SK-N-SH (cell line): ENCODE results near the gene CEP290. TPM values are rescaled to one million over a fixed set of nuclear protein-coding genes. Genes with fewer than 3 reads are reported as not detected.
"Not testable (repeated sequence)": the region's sequence is repeated elsewhere in the genome, so short reads cannot be mapped to it uniquely, and the experiment has no call there.

Experiments used
- CTCF ChIA-PET: fragments of 300-600, 350-600 bp; formaldehyde crosslinking; extraction: SDS; loops from one replicate; lab custom pipeline; 2021; lab: Yijun Ruan, JAX
- POLR2A ChIA-PET: fragments of 350-600 bp; sonication (Branson Sonifier 250); formaldehyde crosslinking; extraction: SDS; loops from one replicate; lab custom pipeline; 2020; ENCODE audit warnings: antibody characterized with exemption, inconsistent platforms; lab: Yijun Ruan, JAX
- DNase-seq: peaks from one replicate; pipeline ENCODE4 v3.0.0; 2012
- H2AFZ ChIP-seq: fragments of 200-600 bp; sonication (generic); 2 replicates; pipeline ENCODE4 v1.8.1; 2016; ENCODE audit warnings: antibody characterized with exemption, mild to moderate bottlenecking, low read depth
- H3F3A ChIP-seq: fragments of 200-600 bp; sonication (generic); replicated peaks from 2 replicates; pipeline ENCODE3; 2016; ENCODE audit warnings: antibody characterized with exemption, mild to moderate bottlenecking; ENCODE audit not compliant: insufficient read depth
- H3K27ac ChIP-seq, 2 experiments: fragments of 200-500 bp in 1 of 2; fragments of 200-600 bp in 1 of 2; sonication (Bioruptor generic) in 1 of 2; sonication (generic), shearing (Covaris generic) in 1 of 2; 2 replicates each; pipeline versions ENCODE4 v1.5.1 to v1.6.1; 2014 to 2016; ENCODE audit warnings: low read depth in 2 of 2, inconsistent platforms in 1 of 2, low read length in 1 of 2, mild to moderate bottlenecking in 1 of 2, mixed read lengths in 1 of 2
- H3K27me3 ChIP-seq: fragments of 200-600 bp; sonication (generic), shearing (Covaris generic); 2 replicates; pipeline ENCODE4 v1.6.1; 2016; ENCODE audit warnings: mixed run types; ENCODE audit not compliant: insufficient read depth
- H3K36me3 ChIP-seq, 2 experiments: fragments of 200-500 bp in 1 of 2; fragments of 200-600 bp in 1 of 2; sonication (Bioruptor generic) in 1 of 2; sonication (generic) in 1 of 2; replicated peaks in 1 of 2; 2 replicates each; pipeline versions ENCODE3 to v1.5.1; 2014 to 2016; ENCODE audit warnings: low read length in 1 of 2, mild to moderate bottlenecking in 1 of 2; ENCODE audit not compliant: insufficient read depth in 2 of 2, control insufficient read depth in 1 of 2
- H3K4me1 ChIP-seq, 2 experiments: fragments of 200-500 bp in 1 of 2; fragments of 200-600 bp in 1 of 2; sonication (Bioruptor generic) in 1 of 2; sonication (generic), shearing (Covaris generic) in 1 of 2; 2 replicates each; pipeline versions ENCODE4 v1.5.1 to v1.6.1; 2014 to 2016; ENCODE audit warnings: low read depth in 1 of 2, low read length in 1 of 2, mixed run types in 1 of 2; ENCODE audit not compliant: insufficient read depth in 2 of 2, control insufficient read depth in 1 of 2
- H3K4me2 ChIP-seq: fragments of 200-600 bp; sonication (generic), shearing (Covaris generic); 2 replicates; pipeline ENCODE4 v1.6.1; 2017; ENCODE audit warnings: mixed run types
- H3K4me3 ChIP-seq, 2 experiments: fragments of 200-500 bp in 1 of 2; fragments of 200-600 bp in 1 of 2; sonication (Bioruptor generic) in 1 of 2; sonication (generic), shearing (Covaris generic) in 1 of 2; 2 replicates each; pipeline versions ENCODE4 v1.5.1 to v1.8.1; 2014 to 2016; ENCODE audit warnings: low read depth in 2 of 2, inconsistent platforms in 1 of 2, low read length in 1 of 2, mild to moderate bottlenecking in 1 of 2, mixed read lengths in 1 of 2, moderate library complexity in 1 of 2
- H3K79me2 ChIP-seq: fragments of 200-600 bp; sonication (generic); 2 replicates; pipeline ENCODE4 v1.8.1; 2017; ENCODE audit warnings: mild to moderate bottlenecking; ENCODE audit not compliant: insufficient read depth
- H3K9ac ChIP-seq: fragments of 200-600 bp; sonication (generic); 2 replicates; pipeline ENCODE4 v1.6.1; 2017; ENCODE audit warnings: mixed run types
- H3K9me2 ChIP-seq: fragments of 200-600 bp; sonication (generic); 2 replicates; pipeline ENCODE4 v1.6.1; 2017; ENCODE audit warnings: mixed run types
- H3K9me3 ChIP-seq: fragments of 200-600 bp; sonication (generic); 2 replicates; pipeline ENCODE4 v1.6.1; 2017; ENCODE audit warnings: mixed run types, mild to moderate bottlenecking, moderate library complexity
- H4K20me1 ChIP-seq: fragments of 200-600 bp; sonication (generic); 2 replicates; pipeline ENCODE4 v1.6.1; 2017; ENCODE audit warnings: mild to moderate bottlenecking, mixed run types; ENCODE audit not compliant: insufficient read depth
- EP300 ChIP-seq, 2 experiments: IDR thresholded peaks; 2 replicates each; pipeline versions ENCODE4 v1.4.0 to v1.6.1; 2012; ENCODE audit warnings: borderline replicate concordance in 1 of 2, low read depth in 1 of 2, low read length in 1 of 2
- IRF3 ChIP-seq: fragments of 150-350 bp; IDR thresholded peaks from 2 replicates; pipeline ENCODE4 v1.6.1; 2016; ENCODE audit warnings: mild to moderate bottlenecking, low read depth, low read length
- NRF1 ChIP-seq: IDR thresholded peaks from 2 replicates; pipeline ENCODE4 v1.6.1; 2012; ENCODE audit warnings: low read depth, mild to moderate bottlenecking, low read length
- RCOR1 ChIP-seq: fragments of 150-350 bp; IDR thresholded peaks from 2 replicates; pipeline ENCODE4 v1.6.1; 2017; ENCODE audit warnings: antibody characterized with exemption, low read length
- RFX5 ChIP-seq: IDR thresholded peaks from 2 replicates; pipeline ENCODE4 v1.6.1; 2012; ENCODE audit warnings: mild to moderate bottlenecking, improper control_type of control experiment, low read length
- RXRA ChIP-seq: IDR thresholded peaks from 2 replicates; pipeline ENCODE4 v1.4.0; 2012; ENCODE audit warnings: low read depth, mild to moderate bottlenecking, borderline replicate concordance
- TCF12 ChIP-seq: IDR thresholded peaks from 2 replicates; pipeline ENCODE4 v1.4.0; 2012
- TEAD4 ChIP-seq: IDR thresholded peaks from 2 replicates; pipeline ENCODE4 v1.4.0; 2012; ENCODE audit warnings: mild to moderate bottlenecking, borderline replicate concordance; ENCODE audit not compliant: insufficient read depth
- WGBS: methylation state at CpG from one replicate; pipeline ENCODE4 v1.1.6; 2017; ENCODE audit warnings: low lambda C conversion rate; 5-methylcytosine and 5-hydroxymethylcytosine counted together
- polyA plus RNA-seq, 3 experiments: library from polyadenylated mRNA; depleted of rRNA; stranded (reverse); fragments of >200 nt; gene quantifications; 2 replicates each; pipeline ENCODE4 v1.2.3, GENCODE V29; 2012

The CEP290 gene
- polyA plus RNA-seq, 1 of the 3 experiments (the other 2 are of a cell fraction): 8.9 TPM

- no peak for TF ChIP-seq EP300 (IDR thresholded peaks at IDR 0.05; ENCODE audit: borderline replicate concordance in 1 of 2, low read depth in 1 of 2, low read length in 1 of 2)
- TF ChIP-seq RXRA: no peak
These were observed 713 bp upstream of the CEP290 start (continued) for GRCh38 chr12:88142610-88142991.

GRCh38 chr12:88141425-88141773 is 489 bp downstream of the CEP290 start:
- Histone ChIP-seq H3K9ac (peak overlapping the region; percentile 73), H3K4me1 (peaks cover 0 to 8% of the 10 kb centered on the region in 2 experiments; a peak in 3 of 4 replicates), H3K4me3 (peak overlapping the region; percentile 93 to 97), H3K9me3 (no peaks in the 10 kb centered on the region), H4K20me1 (no peaks in the 10 kb centered on the region), H3K4me2 (peak overlapping the region; percentile 85), H2AFZ (peak overlapping the region; percentile 96), H3K27ac (peak overlapping the region; percentile 76 to 89), H3K9me2 (no peaks in the 10 kb centered on the region), H3F3A (peaks cover 6% of the 10 kb centered on the region), H3K79me2 (peaks cover 48% of the 10 kb centered on the region), H3K36me3 (peaks cover 14 to 24% of the 10 kb centered on the region in 2 experiments), H3K27me3 (no peaks in the 10 kb centered on the region)
- POLR2A ChIA-PET: interaction anchor here (0.6 kb wide), 1 partner anchor 9 kb away, joined by 3 read pairs; no protein-coding TSS in a partner anchor
- 2% methylated on average over 13 of the region's 13 CpGs for WGBS
- no peak for DNase-seq
- no peak for TF ChIP-seq IRF3
- no peak for TF ChIP-seq RCOR1
- no peak for TF ChIP-seq RFX5
- TF ChIP-seq NRF1: no peak
- no peak for TF ChIP-seq TEAD4
- no peak for TF ChIP-seq TCF12
- CTCF ChIA-PET: interaction anchor here (0.6 to 1.2 kb wide), 2 partner anchors 867 to 1104 kb away, joined by 3 to 4 read pairs; no protein-coding TSS in a partner anchor

- H4K20me1 ChIP-seq, H3K4me2 ChIP-seq, H3K4me1 ChIP-seq, H2AFZ ChIP-seq, DNase-seq, POLR2A ChIA-PET, H3K9me3 ChIP-seq, H3K27me3 ChIP-seq, H3K4me3 ChIP-seq, H3K27ac ChIP-seq, CTCF ChIA-PET, H3F3A ChIP-seq, H3K9ac ChIP-seq, H3K9me2 ChIP-seq: not testable (repeated sequence)
- peaks cover 28 to 38% of the 10 kb centered on the region in 2 experiments for H3K36me3 ChIP-seq
- WGBS: 92% methylated on average over 4 of the region's 4 CpGs
- peaks cover 32% of the 10 kb centered on the region for H3K79me2 ChIP-seq
These were observed 2.2 kb downstream of the CEP290 start for GRCh38 chr12:88139711-88140110.

- H3K79me2 ChIP-seq, H3K27ac ChIP-seq, H3K9me3 ChIP-seq, H4K20me1 ChIP-seq, H3K9me2 ChIP-seq, H2AFZ ChIP-seq, CTCF ChIA-PET, H3K4me2 ChIP-seq, H3K27me3 ChIP-seq, DNase-seq, H3K9ac ChIP-seq, H3K4me1 ChIP-seq, H3F3A ChIP-seq, H3K4me3 ChIP-seq: not testable (repeated sequence)
- 100% methylated on average over 2 of the region's 2 CpGs for WGBS
- peaks cover 59 to 65% of the 10 kb centered on the region in 2 experiments for H3K36me3 ChIP-seq
- POLR2A ChIA-PET: interaction anchor here (0.7 kb wide), 1 partner anchor 905 kb away, joined by 4 read pairs; no protein-coding TSS in a partner anchor
These were observed 8.7 kb downstream of the CEP290 start for GRCh38 chr12:88133181-88133580.
